ENCODE measurements around the gene UIMC1.

DNA sequence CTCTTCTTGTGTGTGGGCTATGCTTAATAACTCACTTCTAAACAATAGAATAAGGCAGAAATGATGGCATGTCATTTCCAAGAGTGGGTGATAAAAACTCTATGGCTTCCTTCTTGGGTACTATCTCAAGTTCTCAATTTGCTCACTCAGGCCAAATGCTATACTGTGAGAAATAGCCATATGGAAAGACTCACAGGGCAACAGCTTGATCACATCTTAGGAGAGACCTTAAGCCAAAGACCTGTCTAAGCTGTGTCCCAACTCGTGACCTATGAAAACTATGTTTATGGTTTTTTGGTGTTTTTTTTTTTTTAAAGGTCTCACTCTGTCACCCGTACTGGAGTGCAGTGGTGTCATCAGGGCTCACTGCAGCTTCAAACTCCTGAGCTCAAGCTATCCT, 2.1 kb upstream of the UIMC1 start:
- TF ChIP-seq POLR2A (IDR thresholded peaks at IDR 0.05), result no peak
- TF ChIP-seq, protein P1, sequence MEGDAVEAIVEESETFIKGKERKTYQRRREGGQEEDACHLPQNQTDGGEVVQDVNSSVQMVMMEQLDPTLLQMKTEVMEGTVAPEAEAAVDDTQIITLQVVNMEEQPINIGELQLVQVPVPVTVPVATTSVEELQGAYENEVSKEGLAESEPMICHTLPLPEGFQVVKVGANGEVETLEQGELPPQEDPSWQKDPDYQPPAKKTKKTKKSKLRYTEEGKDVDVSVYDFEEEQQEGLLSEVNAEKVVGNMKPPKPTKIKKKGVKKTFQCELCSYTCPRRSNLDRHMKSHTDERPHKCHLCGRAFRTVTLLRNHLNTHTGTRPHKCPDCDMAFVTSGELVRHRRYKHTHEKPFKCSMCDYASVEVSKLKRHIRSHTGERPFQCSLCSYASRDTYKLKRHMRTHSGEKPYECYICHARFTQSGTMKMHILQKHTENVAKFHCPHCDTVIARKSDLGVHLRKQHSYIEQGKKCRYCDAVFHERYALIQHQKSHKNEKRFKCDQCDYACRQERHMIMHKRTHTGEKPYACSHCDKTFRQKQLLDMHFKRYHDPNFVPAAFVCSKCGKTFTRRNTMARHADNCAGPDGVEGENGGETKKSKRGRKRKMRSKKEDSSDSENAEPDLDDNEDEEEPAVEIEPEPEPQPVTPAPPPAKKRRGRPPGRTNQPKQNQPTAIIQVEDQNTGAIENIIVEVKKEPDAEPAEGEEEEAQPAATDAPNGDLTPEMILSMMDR (IDR thresholded peaks at IDR 0.05), result no peak
